Right lobe of liver (tissue), 4 donors: ENCODE results near the gene ZNF576.

Experiments
- POLR2A ChIP-seq: fragments of 450-650 bp; IDR thresholded peaks from one replicate; pipeline ENCODE4 v1.6.1; 2017; ENCODE audit warnings: antibody characterized with exemption, mild to moderate bottlenecking
- TF ChIP-seq, protein P1 (sequence below), 4 donors: fragments of 200-600 bp in 3 of 4; fragments of 450-650 bp in 1 of 4; IDR thresholded peaks; one replicate each; pipeline versions ENCODE4 v1.5.1 to v1.8.0; 2016 to 2022; ENCODE audit warnings: antibody characterized with exemption in 4 of 4, mild to moderate bottlenecking in 2 of 4
- donor health status: DM: no; HTN: no; CAD: no.
- donor health status: DM: no; HTN: no; CAD: no.
- donor health status: DM: no; HTN: yes; CAD: no.

DNA sequence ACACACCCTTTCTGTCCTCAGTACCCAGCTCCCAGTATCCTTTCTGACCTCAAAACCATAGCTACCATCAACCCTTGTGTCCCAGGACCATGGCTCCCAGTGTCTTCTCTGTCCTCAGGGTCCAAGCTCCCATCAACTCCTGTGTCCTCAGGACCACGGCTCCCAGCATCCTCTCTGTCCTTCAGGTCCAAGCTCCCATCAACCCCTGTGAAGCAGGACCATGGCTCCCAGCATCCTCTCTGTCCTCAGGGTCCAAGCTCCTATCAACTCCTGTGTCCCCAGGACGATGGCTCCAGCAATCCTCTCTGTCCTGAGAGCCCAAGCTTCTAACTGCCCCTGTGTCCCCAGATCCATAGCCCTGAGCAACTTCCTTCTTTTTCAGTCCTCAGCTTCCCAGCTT, 44.9 kb downstream of the ZNF576 start:
- TF ChIP-seq POLR2A = no peak
- TF ChIP-seq, protein P1, sequence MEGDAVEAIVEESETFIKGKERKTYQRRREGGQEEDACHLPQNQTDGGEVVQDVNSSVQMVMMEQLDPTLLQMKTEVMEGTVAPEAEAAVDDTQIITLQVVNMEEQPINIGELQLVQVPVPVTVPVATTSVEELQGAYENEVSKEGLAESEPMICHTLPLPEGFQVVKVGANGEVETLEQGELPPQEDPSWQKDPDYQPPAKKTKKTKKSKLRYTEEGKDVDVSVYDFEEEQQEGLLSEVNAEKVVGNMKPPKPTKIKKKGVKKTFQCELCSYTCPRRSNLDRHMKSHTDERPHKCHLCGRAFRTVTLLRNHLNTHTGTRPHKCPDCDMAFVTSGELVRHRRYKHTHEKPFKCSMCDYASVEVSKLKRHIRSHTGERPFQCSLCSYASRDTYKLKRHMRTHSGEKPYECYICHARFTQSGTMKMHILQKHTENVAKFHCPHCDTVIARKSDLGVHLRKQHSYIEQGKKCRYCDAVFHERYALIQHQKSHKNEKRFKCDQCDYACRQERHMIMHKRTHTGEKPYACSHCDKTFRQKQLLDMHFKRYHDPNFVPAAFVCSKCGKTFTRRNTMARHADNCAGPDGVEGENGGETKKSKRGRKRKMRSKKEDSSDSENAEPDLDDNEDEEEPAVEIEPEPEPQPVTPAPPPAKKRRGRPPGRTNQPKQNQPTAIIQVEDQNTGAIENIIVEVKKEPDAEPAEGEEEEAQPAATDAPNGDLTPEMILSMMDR (IDR thresholded peaks at IDR 0.05) = no peak
